GM18507 (cell line): ENCODE data around the gene HOPX.
"Not testable (repeated sequence)": the region's sequence is repeated elsewhere in the genome, so short reads cannot be mapped to it uniquely, and the experiment has no call there.

Experiments used
- DNase-seq: peaks from one replicate; pipeline ENCODE4 v3.0.0; 2011; ENCODE audit warnings: low read depth; ENCODE audit not compliant: insufficient read length; ENCODE audit errors: extremely low spot score
- FAIRE-seq: peaks from 2 replicates; lab custom pipeline; 2011; peaks lifted over from hg19 to GRCh38; lab: Jason Lieb, UNC

The HOPX gene

GRCh38 chr4:56690393-56690792 is 9.3 kb upstream of the HOPX start:
- DNase-seq, result no peak
- no peak for FAIRE-seq

GRCh38 chr4:56689201-56689969 is 8.3 kb upstream of the HOPX start:
- no peak for DNase-seq
- no peak for FAIRE-seq

DNA sequence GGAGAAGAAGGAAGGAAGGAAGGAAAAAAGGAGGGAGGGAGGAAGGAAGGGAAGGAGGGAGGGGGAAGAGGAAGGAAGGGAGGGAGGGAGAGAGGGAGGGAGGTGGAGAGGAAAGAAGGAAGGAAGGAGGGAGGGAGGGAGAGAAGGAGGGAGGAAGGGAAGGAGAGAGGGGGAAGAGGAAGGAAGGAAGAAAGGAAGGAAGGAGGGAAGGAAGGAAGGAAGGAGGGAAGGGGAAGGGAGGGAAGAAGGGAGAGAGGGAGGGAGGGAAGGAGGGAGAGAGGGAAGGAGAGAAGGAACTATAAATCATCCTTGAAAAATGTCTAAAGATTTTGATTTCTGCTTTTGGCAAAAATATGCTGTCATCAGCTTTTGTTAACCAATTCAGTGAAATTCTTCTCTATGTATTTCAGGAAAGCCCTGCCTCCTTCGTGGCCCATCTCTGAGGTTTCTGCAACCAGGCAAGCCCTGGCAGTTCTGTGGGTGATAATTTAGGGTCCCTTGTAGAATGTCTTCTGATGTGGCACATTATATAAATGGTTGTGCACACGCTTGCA is 7.1 kb upstream of the HOPX start:
- no peak for DNase-seq
- no peak for FAIRE-seq

DNA sequence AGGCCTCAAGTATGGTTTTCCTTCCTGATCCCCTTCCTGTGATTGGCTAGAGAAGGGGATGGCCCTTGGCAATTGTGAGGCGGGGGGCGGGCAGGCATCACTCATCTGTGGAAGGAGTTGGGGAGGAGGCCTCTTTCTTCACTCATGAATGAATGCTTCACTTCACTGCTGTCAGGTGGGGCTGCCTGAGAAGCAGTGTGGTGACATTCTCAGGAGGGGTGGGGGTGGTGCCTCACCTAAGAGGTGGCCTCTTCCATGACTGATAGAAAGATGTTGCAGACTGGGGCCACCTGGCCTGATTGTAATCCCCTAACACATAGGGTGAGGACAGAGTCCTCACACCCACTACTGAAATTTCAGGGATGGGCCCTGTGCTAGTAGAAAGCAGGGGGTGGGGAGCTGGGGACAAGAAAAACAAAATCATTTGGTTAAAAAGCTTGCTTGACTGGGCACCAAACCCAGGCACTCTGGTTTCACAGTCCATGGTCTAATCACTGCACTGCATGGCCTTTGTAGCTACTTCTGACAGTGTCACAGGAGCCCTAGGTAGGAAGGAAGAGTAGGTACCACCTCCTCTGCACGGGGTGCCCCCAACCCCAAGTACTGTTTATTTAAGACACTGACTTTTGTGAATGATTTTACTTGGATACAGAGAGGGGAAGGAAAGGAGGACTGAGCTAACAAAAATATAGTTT is 5.6 kb upstream of the HOPX start:
- FAIRE-seq (no peak), DNase-seq (no peak)

- FAIRE-seq (no peak), DNase-seq (no peak)
Measured at GRCh38 chr4:56684320-56685050, 3.4 kb upstream of the HOPX start.

- DNase-seq (no peak), FAIRE-seq (no peak)
Measured at GRCh38 chr4:56683455-56683854, 2.4 kb upstream of the HOPX start.

- FAIRE-seq, result no peak
Measured at GRCh38 chr4:56681853-56682525, 893 bp upstream of the HOPX start.

DNA sequence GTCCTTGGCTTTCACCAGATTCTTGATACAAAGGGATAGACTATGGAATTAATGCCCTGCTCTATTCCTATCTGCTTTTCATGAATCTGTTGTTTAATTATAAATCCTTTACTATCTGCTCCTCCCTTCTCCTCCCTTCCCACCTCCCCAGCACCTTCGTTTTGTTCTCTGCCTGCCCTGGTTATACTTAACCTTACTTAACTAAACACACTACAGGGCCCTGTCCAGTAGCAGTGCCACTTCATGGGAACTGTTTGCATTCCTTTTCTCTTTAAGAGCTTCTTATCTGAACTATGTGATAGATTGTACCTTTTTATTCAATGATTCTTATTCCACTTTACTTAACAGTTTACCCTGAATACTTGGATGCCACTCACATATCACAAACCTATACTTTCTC is 830 bp downstream of the HOPX start:
- DNase-seq (no peak), FAIRE-seq (no peak)

More at GRCh38 chr4:56681853-56682525, 893 bp upstream of the HOPX start:
- DNase-seq, result no peak

GRCh38 chr4:56677711-56678110 is 3.4 kb downstream of the HOPX start:
- DNase-seq (no peak), FAIRE-seq (no peak)

DNA sequence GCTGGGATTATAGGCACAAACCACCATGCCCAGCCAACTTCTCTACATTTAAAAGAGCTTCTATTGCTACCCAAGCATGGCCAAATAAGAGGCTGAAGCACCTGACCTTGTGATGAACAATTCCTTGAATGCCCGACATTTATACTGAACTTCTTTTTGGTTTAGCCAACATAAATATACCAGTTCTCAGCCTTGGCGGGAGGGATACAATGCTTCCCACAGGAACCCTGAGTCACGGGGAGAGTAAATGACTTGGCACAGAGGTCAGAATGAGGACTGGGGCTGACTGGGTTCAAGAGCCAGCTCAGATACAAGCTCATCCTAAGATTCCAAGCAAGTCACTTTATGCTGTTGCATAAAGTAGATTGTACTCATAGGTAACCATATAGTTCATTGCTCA is 6.1 kb downstream of the HOPX start:
- FAIRE-seq, result no peak
- no peak for DNase-seq

DNA sequence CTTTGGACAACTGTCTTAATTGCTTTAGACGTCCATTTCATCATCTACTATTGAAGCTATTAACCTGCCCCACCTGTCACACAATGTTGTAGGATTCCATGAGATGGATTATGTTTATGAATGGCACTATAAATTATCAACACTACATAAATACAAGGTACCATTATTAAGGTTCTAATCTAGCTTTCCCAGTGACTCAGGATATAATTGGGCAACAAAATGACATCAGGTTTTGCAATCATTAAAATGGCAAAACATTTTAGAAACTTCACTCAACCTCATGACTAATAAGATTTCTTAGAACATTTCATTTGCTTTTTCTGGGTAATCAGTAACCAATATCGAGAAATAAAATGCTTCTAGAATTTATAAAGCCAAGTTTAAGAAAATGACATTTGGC is 9.2 kb downstream of the HOPX start:
- DNase-seq, result no peak
- FAIRE-seq, result no peak

- DNase-seq, result no peak
- FAIRE-seq, result no peak
Measured at GRCh38 chr4:56671373-56671772, 9.7 kb downstream of the HOPX start.

- FAIRE-seq, result no peak
- no peak for DNase-seq
Measured at GRCh38 chr4:56668267-56668666, 12.8 kb downstream of the HOPX start.

GRCh38 chr4:56667396-56667795 is 13.7 kb downstream of the HOPX start:
- FAIRE-seq, DNase-seq: not testable (repeated sequence)

DNA sequence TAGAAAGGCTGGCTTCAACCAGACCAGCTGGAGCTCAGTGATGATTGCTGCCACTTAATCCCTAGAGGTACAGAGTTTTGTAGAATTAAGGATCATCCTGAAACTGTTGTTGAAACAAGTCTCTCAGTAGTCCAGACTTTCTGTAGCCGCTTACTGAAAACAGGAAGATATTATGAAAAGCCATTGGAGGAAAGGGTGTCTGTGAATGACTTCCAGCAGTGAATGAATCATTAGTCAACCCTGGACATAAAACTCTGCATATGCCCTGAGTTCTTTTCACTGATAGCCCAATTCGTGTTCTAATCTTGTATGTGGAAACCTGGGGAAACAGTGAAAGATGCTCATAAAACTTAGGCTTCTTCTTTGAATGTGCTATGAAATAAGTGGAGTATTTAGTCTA is 14.8 kb downstream of the HOPX start:
- DNase-seq, result no peak
- FAIRE-seq, result no peak

- no peak for FAIRE-seq
- no peak for DNase-seq
Measured at GRCh38 chr4:56665781-56666180, 15.3 kb downstream of the HOPX start.

- DNase-seq (no peak), FAIRE-seq (no peak)
Measured at GRCh38 chr4:56662782-56663468, 18.2 kb downstream of the HOPX start.

DNA sequence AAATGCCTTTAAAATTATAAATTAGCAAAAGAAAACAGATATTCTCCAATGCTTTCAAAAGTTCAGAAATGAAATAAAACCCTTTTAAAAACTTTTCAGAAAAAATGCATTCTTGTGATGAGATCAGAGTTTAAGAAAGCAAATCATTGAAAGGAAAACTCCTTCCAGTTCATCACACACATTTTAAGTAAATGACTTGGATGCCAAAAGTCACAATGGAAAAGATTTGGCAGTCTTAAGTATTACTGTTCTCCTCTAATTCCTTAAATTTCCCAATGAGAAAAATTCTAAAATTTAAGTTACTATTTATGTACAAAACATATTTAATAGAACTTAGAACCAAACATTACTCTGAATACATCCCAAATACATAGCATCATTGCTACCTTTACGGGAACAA is 21.1 kb downstream of the HOPX start:
- FAIRE-seq, result no peak

GRCh38 chr4:56658528-56658927 is 22.6 kb downstream of the HOPX start:
- DNase-seq (no peak), FAIRE-seq (no peak)

More for the DNA sequence above, 21.1 kb downstream of the HOPX start:
- no peak for DNase-seq
